Liver (tissue), 9 donors: ENCODE measurements around the gene HBD. TPM values are rescaled to one million over a fixed set of nuclear protein-coding genes. Genes with fewer than 3 reads are reported as not detected.

Source experiments
- DNase-seq: peaks from one replicate; pipeline ENCODE4 v3.0.0-alpha.2; 2017; ENCODE audit warnings: low spot score
- H3K27ac ChIP-seq, 2 donors: one replicate each; pipeline ENCODE4 v1.7.0; 2013; ENCODE audit warnings: inconsistent platforms in 2 of 2, low read length in 2 of 2, control low read depth in 1 of 2, low read depth in 1 of 2, mild to moderate bottlenecking in 1 of 2
- H3K27me3 ChIP-seq, 4 donors: one replicate each; pipeline versions ENCODE4 v1.6.1 to v1.7.0; 2013; ENCODE audit warnings: low read length in 3 of 4, inconsistent platforms in 1 of 4, mild to moderate bottlenecking in 1 of 4, moderate library complexity in 1 of 4; ENCODE audit not compliant: control insufficient read depth in 4 of 4, insufficient read depth in 4 of 4
- H3K36me3 ChIP-seq, 4 donors: one replicate each; pipeline versions ENCODE4 v1.6.1 to v1.7.0; 2013; ENCODE audit warnings: low read length in 3 of 4, mild to moderate bottlenecking in 3 of 4, low read depth in 1 of 4, moderate library complexity in 1 of 4; ENCODE audit not compliant: control insufficient read depth in 4 of 4, insufficient read depth in 3 of 4
- H3K4me1 ChIP-seq, 4 donors: one replicate each; pipeline versions ENCODE4 v1.6.1 to v1.7.0; 2013; ENCODE audit warnings: low read length in 3 of 4, mild to moderate bottlenecking in 3 of 4, moderate library complexity in 1 of 4; ENCODE audit not compliant: control insufficient read depth in 4 of 4, insufficient read depth in 4 of 4
- H3K4me3 ChIP-seq, 3 donors: one replicate each; pipeline versions ENCODE4 v1.6.1 to v1.7.0; 2013; ENCODE audit warnings: low read length in 3 of 3, control low read depth in 1 of 3, low read depth in 1 of 3, mild to moderate bottlenecking in 1 of 3
- H3K9ac ChIP-seq, 2 donors: one replicate each; pipeline ENCODE4 v1.7.0; 2013; ENCODE audit warnings: low read length in 2 of 2, mild to moderate bottlenecking in 2 of 2, moderate library complexity in 2 of 2, control low read depth in 1 of 2, low read depth in 1 of 2
- H3K9me3 ChIP-seq, 4 donors: one replicate each; pipeline versions ENCODE4 v1.6.1 to v1.7.0; 2013; ENCODE audit warnings: low read length in 3 of 4; ENCODE audit not compliant: control insufficient read depth in 4 of 4
- EGR1 ChIP-seq, 2 donors: IDR thresholded peaks; 2 replicates each; pipeline ENCODE4 v1.6.1; 2016 to 2018; ENCODE audit warnings: antibody characterized with exemption in 2 of 2, low read depth in 2 of 2
- FOXA1 ChIP-seq: IDR thresholded peaks from 2 replicates; pipeline ENCODE4 v1.6.1; 2016; ENCODE audit warnings: antibody characterized with exemption
- FOXA2 ChIP-seq: IDR thresholded peaks from 2 replicates; pipeline ENCODE4 v1.6.1; 2016; ENCODE audit warnings: antibody characterized with exemption
- GABPA ChIP-seq, 2 donors: IDR thresholded peaks in 1 of 2; conservative IDR thresholded peaks in 1 of 2; 2 replicates each; pipeline ENCODE4 v1.6.1; 2016; ENCODE audit warnings: antibody characterized with exemption in 2 of 2, mild to moderate bottlenecking in 1 of 2, moderate library complexity in 1 of 2
- HNF4A ChIP-seq, 2 donors: conservative IDR thresholded peaks; 2 replicates each; pipeline ENCODE4 v1.6.1; 2016; ENCODE audit warnings: antibody characterized with exemption in 2 of 2, mild to moderate bottlenecking in 2 of 2
- HNF4G ChIP-seq: IDR thresholded peaks from 2 replicates; pipeline ENCODE4 v1.6.1; 2016; ENCODE audit warnings: antibody characterized with exemption
- JUND ChIP-seq, 2 donors: IDR thresholded peaks; 2 replicates each; pipeline ENCODE4 v1.6.1; 2016; ENCODE audit warnings: antibody characterized with exemption in 2 of 2
- RAD21 ChIP-seq, 2 donors: IDR thresholded peaks; 2 replicates each; pipeline ENCODE4 v1.6.1; 2016; ENCODE audit warnings: antibody characterized with exemption in 2 of 2, mild to moderate bottlenecking in 2 of 2
- RXRA ChIP-seq, 2 donors: IDR thresholded peaks; 2 replicates each; pipeline ENCODE4 v1.6.1; 2017 to 2018; ENCODE audit warnings: antibody characterized with exemption in 2 of 2, mild to moderate bottlenecking in 1 of 2
- SP1 ChIP-seq: IDR thresholded peaks from 2 replicates; pipeline ENCODE4 v1.6.1; 2018; ENCODE audit warnings: antibody characterized with exemption, mild to moderate bottlenecking
- TAF1 ChIP-seq: conservative IDR thresholded peaks from 2 replicates; pipeline ENCODE4 v1.6.1; 2016; ENCODE audit warnings: antibody characterized with exemption, mild to moderate bottlenecking
- YY1 ChIP-seq: IDR thresholded peaks from 2 replicates; pipeline ENCODE4 v1.6.1; 2016; ENCODE audit warnings: antibody characterized with exemption, mild to moderate bottlenecking
- WGBS: extraction: QIAGEN DNeasy Blood & Tissue Kit; methylation state at CpG from one replicate; pipeline ENCODE4 v1.1.7; 2013; 5-methylcytosine and 5-hydroxymethylcytosine counted together
- polyA plus RNA-seq, 2 donors: library from polyadenylated mRNA; stranded (reverse) in 1 of 2; unstranded in 1 of 2; fragments of 200-250 nt in 1 of 2; fragments of >200 nt in 1 of 2; fragmentation: Nextera tagmentation in 1 of 2; extraction: Ambion mirVana in 1 of 2; gene quantifications; one replicate each; pipeline versions ENCODE4 v1.2.1 to v1.2.3, GENCODE V29; 2013 to 2015
- total RNA-seq, 2 donors: library from RNA; depleted of rRNA; stranded (reverse); fragments of >200 nt; gene quantifications; one replicate each; pipeline ENCODE4 v1.2.3, GENCODE V29; 2014
- TF ChIP-seq, protein P1 (sequence below): fragments of 150-350 bp; IDR thresholded peaks from 2 replicates; pipeline ENCODE4 v1.5.1; 2017; ENCODE audit warnings: improper control_type of control experiment, low read depth, low read length; ENCODE audit not compliant: missing input control
- TF ChIP-seq, protein P2 (sequence below): IDR thresholded peaks from 2 replicates; pipeline ENCODE4 v1.6.1; 2016; ENCODE audit warnings: antibody characterized with exemption
- TF ChIP-seq, protein P3 (sequence below): IDR thresholded peaks from 2 replicates; pipeline ENCODE4 v1.6.1; 2016; ENCODE audit warnings: antibody characterized with exemption
- TF ChIP-seq, protein P4 (sequence below): IDR thresholded peaks from 2 replicates; pipeline ENCODE4 v1.6.1; 2016; ENCODE audit warnings: antibody characterized with exemption
- donor health status: healthy.
- donor health status: healthy.
- donor health status: healthy.
- donor health status: healthy.
- donor health status: healthy.

The HBD gene
- total and polyA plus RNA-seq, 4 donors = 0.72 to 6.0 TPM; not detected in 2

DNA sequence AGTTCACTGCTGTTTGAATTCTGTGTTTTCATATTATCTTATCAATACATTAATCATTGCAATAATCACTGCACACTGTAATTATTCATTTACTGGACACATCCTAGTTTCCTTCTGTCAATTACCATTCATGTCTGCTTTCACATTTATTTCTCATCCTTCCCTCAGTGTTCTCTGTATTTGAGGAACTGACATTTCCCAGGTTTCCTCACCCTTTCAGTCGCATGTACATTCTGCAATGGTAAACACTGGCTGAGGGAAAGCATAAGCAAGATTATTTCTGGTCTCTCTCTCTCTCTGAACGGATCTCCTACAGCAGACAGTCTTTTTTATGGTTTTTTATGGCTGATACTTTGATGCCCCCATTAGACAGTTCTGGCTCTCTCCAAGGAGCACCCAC, 4.2 kb upstream of the HBD start:
- TF ChIP-seq RAD21 (IDR thresholded peaks at IDR 0.05) = no peak
- no peak for TF ChIP-seq FOXA2
- no peak for TF ChIP-seq RXRA (IDR thresholded peaks at IDR 0.05)
- no peak for TF ChIP-seq HNF4G
- no peak for TF ChIP-seq FOXA1
- no peak for TF ChIP-seq EGR1 (IDR thresholded peaks at IDR 0.05; ENCODE audit: low read depth in 2 of 2)
- TF ChIP-seq HNF4A (conservative IDR thresholded peaks at IDR 0.05) = no peak
- TF ChIP-seq GABPA (IDR thresholded peaks at IDR 0.05 in 1 of 2, conservative IDR thresholded peaks at IDR 0.05 in 1 of 2) = no peak
- TF ChIP-seq YY1 = no peak
- TF ChIP-seq JUND (IDR thresholded peaks at IDR 0.05) = no peak
- Histone ChIP-seq H3K27ac (no peak overlapping the region), H3K36me3 (no peaks in the 10 kb centered on the region), H3K4me3 (no peak overlapping the region), H3K4me1 (no peaks in the 10 kb centered on the region), H3K27me3 (peaks cover 0 to 3% (median 0%) of the 10 kb centered on the region in 4 donors), H3K9me3 (peaks cover 0 to 2% (median 0%) of the 10 kb centered on the region in 4 donors), H3K9ac (no peak overlapping the region)
- 42% methylated on average over 2 of the region's 2 CpGs for WGBS
- DNase-seq = no peak

DNA sequence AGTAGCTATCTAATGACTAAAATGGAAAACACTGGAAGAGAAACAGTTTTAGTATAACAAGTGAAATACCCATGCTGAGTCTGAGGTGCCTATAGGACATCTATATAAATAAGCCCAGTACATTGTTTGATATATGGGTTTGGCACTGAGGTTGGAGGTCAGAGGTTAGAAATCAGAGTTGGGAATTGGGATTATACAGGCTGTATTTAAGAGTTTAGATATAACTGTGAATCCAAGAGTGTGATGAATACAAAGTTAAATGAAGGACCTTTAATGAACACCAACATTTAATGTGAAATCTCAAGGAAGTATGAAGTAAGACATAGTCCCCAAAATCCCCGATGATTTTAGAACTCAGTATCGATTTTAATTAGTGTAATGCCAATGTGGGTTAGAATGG, 3.1 kb upstream of the HBD start:
- 48% methylated on average over 2 of the region's 2 CpGs for WGBS
- TF ChIP-seq, protein P1, sequence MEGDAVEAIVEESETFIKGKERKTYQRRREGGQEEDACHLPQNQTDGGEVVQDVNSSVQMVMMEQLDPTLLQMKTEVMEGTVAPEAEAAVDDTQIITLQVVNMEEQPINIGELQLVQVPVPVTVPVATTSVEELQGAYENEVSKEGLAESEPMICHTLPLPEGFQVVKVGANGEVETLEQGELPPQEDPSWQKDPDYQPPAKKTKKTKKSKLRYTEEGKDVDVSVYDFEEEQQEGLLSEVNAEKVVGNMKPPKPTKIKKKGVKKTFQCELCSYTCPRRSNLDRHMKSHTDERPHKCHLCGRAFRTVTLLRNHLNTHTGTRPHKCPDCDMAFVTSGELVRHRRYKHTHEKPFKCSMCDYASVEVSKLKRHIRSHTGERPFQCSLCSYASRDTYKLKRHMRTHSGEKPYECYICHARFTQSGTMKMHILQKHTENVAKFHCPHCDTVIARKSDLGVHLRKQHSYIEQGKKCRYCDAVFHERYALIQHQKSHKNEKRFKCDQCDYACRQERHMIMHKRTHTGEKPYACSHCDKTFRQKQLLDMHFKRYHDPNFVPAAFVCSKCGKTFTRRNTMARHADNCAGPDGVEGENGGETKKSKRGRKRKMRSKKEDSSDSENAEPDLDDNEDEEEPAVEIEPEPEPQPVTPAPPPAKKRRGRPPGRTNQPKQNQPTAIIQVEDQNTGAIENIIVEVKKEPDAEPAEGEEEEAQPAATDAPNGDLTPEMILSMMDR = no peak
- no peak for TF ChIP-seq SP1
- no peaks in the 10 kb centered on the region for H3K9me3 ChIP-seq

DNA sequence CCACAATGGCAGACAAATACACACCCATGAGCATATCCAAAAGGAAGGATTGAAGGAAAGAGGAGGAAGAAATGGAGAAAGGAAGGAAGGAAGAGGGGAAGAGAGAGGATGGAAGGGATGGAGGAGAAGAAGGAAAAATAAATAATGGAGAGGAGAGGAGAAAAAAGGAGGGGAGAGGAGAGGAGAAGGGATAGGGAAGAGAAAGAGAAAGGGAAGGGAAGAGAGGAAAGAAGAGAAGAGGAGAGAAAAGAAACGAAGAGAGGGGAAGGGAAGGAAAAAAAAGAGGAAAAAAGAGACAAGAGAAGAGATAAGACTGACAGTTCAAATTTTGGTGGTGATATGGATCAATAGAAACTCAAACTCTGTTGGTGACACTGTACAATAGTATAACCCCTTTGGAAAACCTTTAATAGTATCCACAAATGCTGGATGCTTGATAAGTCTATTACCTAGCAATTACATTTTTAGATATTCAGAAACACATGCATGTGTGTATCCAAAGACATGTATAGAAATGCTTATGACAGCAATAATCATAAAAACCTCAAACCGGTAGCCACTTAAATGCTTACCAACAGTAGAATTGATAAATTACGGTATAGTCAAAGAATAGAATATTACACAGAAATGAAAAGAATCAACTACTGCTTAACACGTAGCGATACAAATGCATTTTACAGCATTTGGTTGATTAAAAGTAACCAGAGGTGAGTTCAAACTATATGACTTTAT, 1.2 kb upstream of the HBD start:
- Histone ChIP-seq H3K36me3 (no peaks in the 10 kb centered on the region), H3K27me3 (no peaks in the 10 kb centered on the region), H3K4me1 (no peaks in the 10 kb centered on the region), H3K9ac (no peak overlapping the region), H3K4me3 (no peak overlapping the region), H3K9me3 (no peaks in the 10 kb centered on the region), H3K27ac (no peak overlapping the region)
- DNase-seq = no peak
- WGBS = 78% methylated on average over 5 of the region's 5 CpGs
- TF ChIP-seq HNF4G (no peak), RXRA (IDR thresholded peaks at IDR 0.05) (no peak), RAD21 (IDR thresholded peaks at IDR 0.05) (no peak), HNF4A (conservative IDR thresholded peaks at IDR 0.05) (no peak), FOXA1 (no peak), SP1 (no peak), FOXA2 (no peak), TAF1 (no peak), JUND (IDR thresholded peaks at IDR 0.05) (no peak), GABPA (IDR thresholded peaks at IDR 0.05 in 1 of 2, conservative IDR thresholded peaks at IDR 0.05 in 1 of 2) (no peak)
- TF ChIP-seq, protein P2, sequence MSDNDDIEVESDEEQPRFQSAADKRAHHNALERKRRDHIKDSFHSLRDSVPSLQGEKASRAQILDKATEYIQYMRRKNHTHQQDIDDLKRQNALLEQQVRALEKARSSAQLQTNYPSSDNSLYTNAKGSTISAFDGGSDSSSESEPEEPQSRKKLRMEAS = no peak
- TF ChIP-seq, protein P1 = no peak
- TF ChIP-seq, protein P3, sequence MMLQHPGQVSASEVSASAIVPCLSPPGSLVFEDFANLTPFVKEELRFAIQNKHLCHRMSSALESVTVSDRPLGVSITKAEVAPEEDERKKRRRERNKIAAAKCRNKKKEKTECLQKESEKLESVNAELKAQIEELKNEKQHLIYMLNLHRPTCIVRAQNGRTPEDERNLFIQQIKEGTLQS = no peak
- TF ChIP-seq, protein P4, sequence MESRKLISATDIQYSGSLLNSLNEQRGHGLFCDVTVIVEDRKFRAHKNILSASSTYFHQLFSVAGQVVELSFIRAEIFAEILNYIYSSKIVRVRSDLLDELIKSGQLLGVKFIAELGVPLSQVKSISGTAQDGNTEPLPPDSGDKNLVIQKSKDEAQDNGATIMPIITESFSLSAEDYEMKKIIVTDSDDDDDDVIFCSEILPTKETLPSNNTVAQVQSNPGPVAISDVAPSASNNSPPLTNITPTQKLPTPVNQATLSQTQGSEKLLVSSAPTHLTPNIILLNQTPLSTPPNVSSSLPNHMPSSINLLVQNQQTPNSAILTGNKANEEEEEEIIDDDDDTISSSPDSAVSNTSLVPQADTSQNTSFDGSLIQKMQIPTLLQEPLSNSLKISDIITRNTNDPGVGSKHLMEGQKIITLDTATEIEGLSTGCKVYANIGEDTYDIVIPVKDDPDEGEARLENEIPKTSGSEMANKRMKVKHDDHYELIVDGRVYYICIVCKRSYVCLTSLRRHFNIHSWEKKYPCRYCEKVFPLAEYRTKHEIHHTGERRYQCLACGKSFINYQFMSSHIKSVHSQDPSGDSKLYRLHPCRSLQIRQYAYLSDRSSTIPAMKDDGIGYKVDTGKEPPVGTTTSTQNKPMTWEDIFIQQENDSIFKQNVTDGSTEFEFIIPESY = no peak

More for the DNA sequence above, 3.1 kb upstream of the HBD start:
- H3K9ac ChIP-seq = no peak overlapping the region
- no peak overlapping the region for H3K27ac ChIP-seq
- no peak overlapping the region for H3K4me3 ChIP-seq
- H3K36me3 ChIP-seq = no peaks in the 10 kb centered on the region
- no peaks in the 10 kb centered on the region for H3K4me1 ChIP-seq
- no peak for DNase-seq
- H3K27me3 ChIP-seq = peaks cover 0 to 3% (median 0%) of the 10 kb centered on the region in 4 donors
